SK-N-SH (cell line): ENCODE measurements around the gene PSENEN. TPM values are rescaled to one million over a fixed set of nuclear protein-coding genes. Genes with fewer than 3 reads are reported as not detected.

Experiments
- CTCF ChIA-PET: fragments of 300-600, 350-600 bp; formaldehyde crosslinking; extraction: SDS; loops from one replicate; lab custom pipeline; 2021; lab: Yijun Ruan, JAX
- POLR2A ChIA-PET: fragments of 350-600 bp; sonication (Branson Sonifier 250); formaldehyde crosslinking; extraction: SDS; loops from one replicate; lab custom pipeline; 2020; ENCODE audit warnings: antibody characterized with exemption, inconsistent platforms; lab: Yijun Ruan, JAX
- DNase-seq: peaks from one replicate; pipeline ENCODE4 v3.0.0; 2012
- H2AFZ ChIP-seq: fragments of 200-600 bp; sonication (generic); 2 replicates; pipeline ENCODE4 v1.8.1; 2016; ENCODE audit warnings: antibody characterized with exemption, mild to moderate bottlenecking, low read depth
- H3F3A ChIP-seq: fragments of 200-600 bp; sonication (generic); replicated peaks from 2 replicates; pipeline ENCODE3; 2016; ENCODE audit warnings: antibody characterized with exemption, mild to moderate bottlenecking; ENCODE audit not compliant: insufficient read depth
- H3K27ac ChIP-seq, 2 experiments: fragments of 200-500 bp in 1 of 2; fragments of 200-600 bp in 1 of 2; sonication (Bioruptor generic) in 1 of 2; sonication (generic), shearing (Covaris generic) in 1 of 2; 2 replicates each; pipeline versions ENCODE4 v1.5.1 to v1.6.1; 2014 to 2016; ENCODE audit warnings: low read depth in 2 of 2, inconsistent platforms in 1 of 2, low read length in 1 of 2, mild to moderate bottlenecking in 1 of 2, mixed read lengths in 1 of 2
- H3K27me3 ChIP-seq: fragments of 200-600 bp; sonication (generic), shearing (Covaris generic); 2 replicates; pipeline ENCODE4 v1.6.1; 2016; ENCODE audit warnings: mixed run types; ENCODE audit not compliant: insufficient read depth
- H3K36me3 ChIP-seq, 2 experiments: fragments of 200-500 bp in 1 of 2; fragments of 200-600 bp in 1 of 2; sonication (Bioruptor generic) in 1 of 2; sonication (generic) in 1 of 2; replicated peaks in 1 of 2; 2 replicates each; pipeline versions ENCODE3 to v1.5.1; 2014 to 2016; ENCODE audit warnings: low read length in 1 of 2, mild to moderate bottlenecking in 1 of 2; ENCODE audit not compliant: insufficient read depth in 2 of 2, control insufficient read depth in 1 of 2
- H3K4me1 ChIP-seq, 2 experiments: fragments of 200-500 bp in 1 of 2; fragments of 200-600 bp in 1 of 2; sonication (Bioruptor generic) in 1 of 2; sonication (generic), shearing (Covaris generic) in 1 of 2; 2 replicates each; pipeline versions ENCODE4 v1.5.1 to v1.6.1; 2014 to 2016; ENCODE audit warnings: low read depth in 1 of 2, low read length in 1 of 2, mixed run types in 1 of 2; ENCODE audit not compliant: insufficient read depth in 2 of 2, control insufficient read depth in 1 of 2
- H3K4me2 ChIP-seq: fragments of 200-600 bp; sonication (generic), shearing (Covaris generic); 2 replicates; pipeline ENCODE4 v1.6.1; 2017; ENCODE audit warnings: mixed run types
- H3K4me3 ChIP-seq, 2 experiments: fragments of 200-500 bp in 1 of 2; fragments of 200-600 bp in 1 of 2; sonication (Bioruptor generic) in 1 of 2; sonication (generic), shearing (Covaris generic) in 1 of 2; 2 replicates each; pipeline versions ENCODE4 v1.5.1 to v1.8.1; 2014 to 2016; ENCODE audit warnings: low read depth in 2 of 2, inconsistent platforms in 1 of 2, low read length in 1 of 2, mild to moderate bottlenecking in 1 of 2, mixed read lengths in 1 of 2, moderate library complexity in 1 of 2
- H3K79me2 ChIP-seq: fragments of 200-600 bp; sonication (generic); 2 replicates; pipeline ENCODE4 v1.8.1; 2017; ENCODE audit warnings: mild to moderate bottlenecking; ENCODE audit not compliant: insufficient read depth
- H3K9ac ChIP-seq: fragments of 200-600 bp; sonication (generic); 2 replicates; pipeline ENCODE4 v1.6.1; 2017; ENCODE audit warnings: mixed run types
- H3K9me2 ChIP-seq: fragments of 200-600 bp; sonication (generic); 2 replicates; pipeline ENCODE4 v1.6.1; 2017; ENCODE audit warnings: mixed run types
- H3K9me3 ChIP-seq: fragments of 200-600 bp; sonication (generic); 2 replicates; pipeline ENCODE4 v1.6.1; 2017; ENCODE audit warnings: mixed run types, mild to moderate bottlenecking, moderate library complexity
- H4K20me1 ChIP-seq: fragments of 200-600 bp; sonication (generic); 2 replicates; pipeline ENCODE4 v1.6.1; 2017; ENCODE audit warnings: mild to moderate bottlenecking, mixed run types; ENCODE audit not compliant: insufficient read depth
- CHD2 ChIP-seq: fragments of 150-350 bp; IDR thresholded peaks from 2 replicates; pipeline ENCODE4 v1.6.1; 2018; ENCODE audit warnings: low read length; ENCODE audit not compliant: partially characterized antibody
- CTCF ChIP-seq: fragments of 200-600 bp; sonication (generic); IDR thresholded peaks from 2 replicates; pipeline ENCODE4 v1.6.1; 2017; ENCODE audit warnings: antibody characterized with exemption, mild to moderate bottlenecking, moderate library complexity
- ELF1 ChIP-seq: IDR thresholded peaks from 2 replicates; pipeline ENCODE4 v1.4.0; 2012
- EP300 ChIP-seq, 2 experiments: IDR thresholded peaks; 2 replicates each; pipeline versions ENCODE4 v1.4.0 to v1.6.1; 2012; ENCODE audit warnings: borderline replicate concordance in 1 of 2, low read depth in 1 of 2, low read length in 1 of 2
- EZH2phosphoT487 ChIP-seq: fragments of 200-600 bp; sonication (generic); IDR thresholded peaks from 2 replicates; pipeline ENCODE4 v1.6.1; 2017; ENCODE audit warnings: low read depth, mixed run types, mild to moderate bottlenecking, antibody characterized with exemption, moderate library complexity, borderline replicate concordance
- FOSL2 ChIP-seq: IDR thresholded peaks from 2 replicates; pipeline ENCODE4 v1.4.0; 2012; ENCODE audit warnings: low read depth, mild to moderate bottlenecking, moderate library complexity, borderline replicate concordance
- FOXM1 ChIP-seq: IDR thresholded peaks from 2 replicates; pipeline ENCODE4 v1.4.0; 2012; ENCODE audit warnings: low read depth, mild to moderate bottlenecking
- MAX ChIP-seq: IDR thresholded peaks from 2 replicates; pipeline ENCODE4 v1.4.0; 2012; ENCODE audit warnings: low read depth
- MXI1 ChIP-seq: IDR thresholded peaks from 2 replicates; pipeline ENCODE4 v1.6.1; 2012; ENCODE audit warnings: mild to moderate bottlenecking, low read depth, low read length, improper control_type of control experiment
- PBX3 ChIP-seq: IDR thresholded peaks from 2 replicates; pipeline ENCODE4; 2012
- POLR2AphosphoS5 ChIP-seq: IDR thresholded peaks from 2 replicates; pipeline ENCODE4 v1.6.1; 2012; ENCODE audit warnings: low read depth, low read length
- REST ChIP-seq: IDR thresholded peaks from 2 replicates; pipeline ENCODE4 v1.6.1; 2012; ENCODE audit warnings: mild to moderate bottlenecking, low read depth, low read length, moderate library complexity
- RFX5 ChIP-seq: IDR thresholded peaks from 2 replicates; pipeline ENCODE4 v1.6.1; 2012; ENCODE audit warnings: mild to moderate bottlenecking, improper control_type of control experiment, low read length
- TAF1 ChIP-seq: IDR thresholded peaks from 2 replicates; pipeline ENCODE4 v1.6.1; 2012; ENCODE audit warnings: low read depth, mild to moderate bottlenecking, low read length, moderate library complexity, borderline replicate concordance
- TCF12 ChIP-seq: IDR thresholded peaks from 2 replicates; pipeline ENCODE4 v1.4.0; 2012
- TEAD4 ChIP-seq: IDR thresholded peaks from 2 replicates; pipeline ENCODE4 v1.4.0; 2012; ENCODE audit warnings: mild to moderate bottlenecking, borderline replicate concordance; ENCODE audit not compliant: insufficient read depth
- USF1 ChIP-seq: IDR thresholded peaks from 2 replicates; pipeline ENCODE4 v1.4.0; 2012; ENCODE audit warnings: low read depth, borderline replicate concordance
- YY1 ChIP-seq: IDR thresholded peaks from 2 replicates; pipeline ENCODE4 v1.4.0; 2012; ENCODE audit warnings: low read depth, mild to moderate bottlenecking
- ZBTB33 ChIP-seq: IDR thresholded peaks from 2 replicates; pipeline ENCODE4 v1.4.0; 2012; ENCODE audit warnings: low read depth, borderline replicate concordance
- WGBS: methylation state at CpG from one replicate; pipeline ENCODE4 v1.1.6; 2017; ENCODE audit warnings: low lambda C conversion rate; 5-methylcytosine and 5-hydroxymethylcytosine counted together
- polyA plus RNA-seq, 3 experiments: library from polyadenylated mRNA; depleted of rRNA; stranded (reverse); fragments of >200 nt; gene quantifications; 2 replicates each; pipeline ENCODE4 v1.2.3, GENCODE V29; 2012

PSENEN gene
- polyA plus RNA-seq, 1 of the 3 experiments (the other 2 are of a cell fraction) = 99.2 TPM

GRCh38 chr19:35720163-35720524 lies 25.3 kb upstream of the PSENEN start:
- H3K36me3 ChIP-seq = peaks cover 13 to 46% of the 10 kb centered on the region in 2 experiments
- H3K4me1 ChIP-seq = peaks cover 5 to 24% of the 10 kb centered on the region in 2 experiments; a peak in 3 of 4 replicates
- no peak for TF ChIP-seq FOXM1
- TF ChIP-seq TCF12 = no peak
- no peak for TF ChIP-seq ELF1
- no peak for TF ChIP-seq CHD2
- TF ChIP-seq PBX3 = no peak
- no peak for TF ChIP-seq CTCF
- TF ChIP-seq MXI1 = no peak
- TF ChIP-seq USF1 = no peak
- TF ChIP-seq ZBTB33 = no peak
- TF ChIP-seq FOSL2 = no peak
- no peak for TF ChIP-seq EP300 (IDR thresholded peaks at IDR 0.05; ENCODE audit: borderline replicate concordance in 1 of 2, low read depth in 1 of 2, low read length in 1 of 2)
- no peak for TF ChIP-seq TEAD4
- TF ChIP-seq RFX5 = no peak
- TF ChIP-seq REST = no peak
- no peak for TF ChIP-seq TAF1
- no peak for TF ChIP-seq EZH2phosphoT487
- TF ChIP-seq MAX = no peak
- TF ChIP-seq YY1 = no peak
- TF ChIP-seq POLR2AphosphoS5 = no peak
- TF ChIP-seq, all 33 proteins: peak for 0
- Histone ChIP-seq H3K27ac (no peak overlapping the region), H3K4me3 (no peak overlapping the region), H3K9ac (no peak overlapping the region), H3F3A (peaks cover 6% of the 10 kb centered on the region), H3K27me3 (no peaks in the 10 kb centered on the region), H3K4me2 (no peak overlapping the region), H2AFZ (no peak overlapping the region), H4K20me1 (peaks cover 28% of the 10 kb centered on the region), H3K9me2 (no peaks in the 10 kb centered on the region), H3K79me2 (peaks cover 28% of the 10 kb centered on the region), H3K9me3 (no peaks in the 10 kb centered on the region)
- POLR2A ChIA-PET = interaction anchor here (1.6 kb wide), 1 partner anchor 17 kb away, joined by 5 read pairs; no protein-coding TSS in a partner anchor
- 96% methylated on average over 9 of the region's 9 CpGs for WGBS
- CTCF ChIA-PET = interaction anchor here (2.4 kb wide), 1 partner anchor 20 kb away, joined by 7 read pairs; no protein-coding TSS in a partner anchor
- DNase-seq = no peak
